ENCODE measurements around the gene GAB2. TPM values are rescaled to one million over a fixed set of nuclear protein-coding genes. Genes with fewer than 3 reads are reported as not detected.
A peak's percentile ranks its signal among the peaks of the same experiment; 100 is the strongest.

The GAB2 gene
- total RNA-seq, 1 donor from 2014 or later: 6.6 TPM

- Histone ChIP-seq H3K27me3 (ENCODE audit: control insufficient read depth, insufficient read depth, low read length) (no peaks in the 10 kb centered on the region), H3K4me3 (ENCODE audit: low read depth, low read length) (no peak overlapping the region), H3K36me3 (ENCODE audit: control insufficient read depth, insufficient read depth, low read length) (no peaks in the 10 kb centered on the region)
- no peak for TF ChIP-seq CTCF (IDR thresholded peaks at IDR 0.05; ENCODE audit: insufficient read depth, low read length, severe bottlenecking)
- peak; percentile 32 for FAIRE-seq
- no peak for DNase-seq (ENCODE audit: low read depth)
Measured at GRCh38 chr11:78213526-78214330, 203.9 kb downstream of the GAB2 start.

GRCh38 chr11:78212586-78213371 lies 204.8 kb downstream of the GAB2 start:
- no peak for TF ChIP-seq CTCF (IDR thresholded peaks at IDR 0.05; ENCODE audit: insufficient read depth, low read length, severe bottlenecking)
- FAIRE-seq: no peak
- H3K4me3 ChIP-seq (ENCODE audit: low read depth, low read length): no peak overlapping the region
- H3K27me3 ChIP-seq (ENCODE audit: control insufficient read depth, insufficient read depth, low read length): no peaks in the 10 kb centered on the region
- no peaks in the 10 kb centered on the region for H3K36me3 ChIP-seq (ENCODE audit: control insufficient read depth, insufficient read depth, low read length)
- DNase-seq (ENCODE audit: low read depth): no peak

GRCh38 chr11:78211565-78211964 lies 206.1 kb downstream of the GAB2 start:
- no peak for TF ChIP-seq CTCF (IDR thresholded peaks at IDR 0.05; ENCODE audit: insufficient read depth, low read length, severe bottlenecking)
- Histone ChIP-seq H3K27me3 (ENCODE audit: control insufficient read depth, insufficient read depth, low read length) (no peaks in the 10 kb centered on the region), H3K36me3 (ENCODE audit: control insufficient read depth, insufficient read depth, low read length) (no peaks in the 10 kb centered on the region), H3K4me3 (ENCODE audit: low read depth, low read length) (no peak overlapping the region)
- DNase-seq (ENCODE audit: low read depth): no peak
- FAIRE-seq: no peak

GRCh38 chr11:78210000-78210608 lies 207.5 kb downstream of the GAB2 start:
- TF ChIP-seq CTCF (IDR thresholded peaks at IDR 0.05; ENCODE audit: insufficient read depth, low read length, severe bottlenecking): no peak
- no peaks in the 10 kb centered on the region for H3K27me3 ChIP-seq (ENCODE audit: control insufficient read depth, insufficient read depth, low read length)
- FAIRE-seq (no peak), DNase-seq (ENCODE audit: low read depth) (no peak)
- no peak overlapping the region for H3K4me3 ChIP-seq (ENCODE audit: low read depth, low read length)
- no peaks in the 10 kb centered on the region for H3K36me3 ChIP-seq (ENCODE audit: control insufficient read depth, insufficient read depth, low read length)

GRCh38 chr11:78209478-78209877 lies 208.1 kb downstream of the GAB2 start:
- Histone ChIP-seq H3K4me3 (ENCODE audit: low read depth, low read length) (no peak overlapping the region), H3K27me3 (ENCODE audit: control insufficient read depth, insufficient read depth, low read length) (no peaks in the 10 kb centered on the region), H3K36me3 (ENCODE audit: control insufficient read depth, insufficient read depth, low read length) (no peaks in the 10 kb centered on the region)
- TF ChIP-seq CTCF (IDR thresholded peaks at IDR 0.05; ENCODE audit: insufficient read depth, low read length, severe bottlenecking): no peak
- DNase-seq (ENCODE audit: low read depth): no peak
- FAIRE-seq: no peak
